HepG2 (cell line): ENCODE measurements around the gene ZMYM4. TPM values are rescaled to one million over a fixed set of nuclear protein-coding genes. Genes with fewer than 3 reads are reported as not detected.

Experiments used
- ATAC-seq: fragments of 200-7000 bp; cut with Tn5 transposase; 3 replicates; pipeline ENCODE4 v1.9.1; 2020; ENCODE audit warnings: mild to moderate bottlenecking, moderate library complexity
- BruUV-seq: library from RNA; stranded (reverse); fragments of 400-500 nt; replicated peaks from 2 replicates; lab custom pipeline; 2021; lab: Mats Ljungman, UMichigan
- CTCF ChIA-PET: fragments of 300-600 bp; formaldehyde crosslinking; extraction: SDS; loops from one replicate; lab custom pipeline; 2021; ENCODE audit warnings: low total read pairs, inconsistent platforms, low intra/inter-chr PET ratio; lab: Yijun Ruan, JAX
- POLR2A ChIA-PET: fragments of 350-600 bp; sonication (Branson Sonifier 250); formaldehyde crosslinking; loops from one replicate; lab custom pipeline; 2020; ENCODE audit warnings: antibody characterized with exemption, inconsistent platforms; lab: Yijun Ruan, JAX
- DNase-seq: peaks from one replicate; pipeline ENCODE4 v3.0.0-alpha.2; 2015; ENCODE audit warnings: low spot score
- FAIRE-seq: peaks from 3 replicates; lab custom pipeline; 2011; peaks lifted over from hg19 to GRCh38; lab: Jason Lieb, UNC
- H2AFZ ChIP-seq: one replicate; pipeline ENCODE4 v1.6.1; 2011; ENCODE audit warnings: low read length, inconsistent platforms
- H3K27ac ChIP-seq: fragments of 300-600 bp; 3 replicates; pipeline ENCODE4 v1.8.0; 2011; ENCODE audit warnings: mixed run types, mild to moderate bottlenecking, mixed read lengths, low read length, inconsistent platforms; ENCODE audit not compliant: insufficient read depth; ENCODE audit errors: extremely low read length
- H3K27me3 ChIP-seq, 2 experiments: fragments of 200-600 bp in 1 of 2; 2 replicates in 1 of 2; 3 replicates in 1 of 2; pipeline versions ENCODE4 v1.6.0 to v1.8.0; 2011; ENCODE audit warnings: low read length in 2 of 2, mild to moderate bottlenecking in 2 of 2, moderate library complexity in 2 of 2, inconsistent platforms in 1 of 2; ENCODE audit not compliant: insufficient read depth in 2 of 2, control insufficient read depth in 1 of 2
- H3K36me3 ChIP-seq, 2 experiments: fragments of 200-600 bp in 1 of 2; replicated peaks in 1 of 2; 2 replicates in 1 of 2; 3 replicates in 1 of 2; pipeline versions ENCODE4 v1.5.1 to v1.8.0; 2011; ENCODE audit warnings: low read length in 2 of 2, inconsistent platforms in 1 of 2; ENCODE audit not compliant: insufficient read depth in 2 of 2, control insufficient read depth in 1 of 2
- H3K4me1 ChIP-seq: 2 replicates; pipeline ENCODE4 v1.5.1; 2012; ENCODE audit warnings: low read length, inconsistent platforms; ENCODE audit not compliant: insufficient read depth
- H3K4me2 ChIP-seq: 2 replicates; pipeline ENCODE4 v1.6.0; 2011; ENCODE audit warnings: low read depth, low read length, inconsistent platforms
- H3K4me3 ChIP-seq, 3 experiments: fragments of 200-600 bp in 1 of 3; sonication (generic), shearing (Covaris generic) in 1 of 3; replicated peaks in 1 of 3; 2 replicates each; pipeline ENCODE4 v1.5.1; 2011 to 2016; ENCODE audit warnings: low read length in 3 of 3, inconsistent platforms in 2 of 3, low read depth in 2 of 3, mild to moderate bottlenecking in 2 of 3, control low read depth in 1 of 3, mixed read lengths in 1 of 3; ENCODE audit not compliant: insufficient read depth in 1 of 3
- H3K79me2 ChIP-seq: one replicate; pipeline ENCODE4 v1.6.1; 2011; ENCODE audit warnings: low read length, inconsistent platforms; ENCODE audit not compliant: insufficient read depth
- H3K9ac ChIP-seq: 2 replicates; pipeline ENCODE4 v1.6.0; 2011; ENCODE audit warnings: mild to moderate bottlenecking, low read depth, low read length, inconsistent platforms; ENCODE audit not compliant: insufficient read depth
- H3K9me3 ChIP-seq: 2 replicates; pipeline ENCODE4 v1.5.1; 2012; ENCODE audit warnings: mild to moderate bottlenecking, low read length
- H4K20me1 ChIP-seq: 2 replicates; pipeline ENCODE4 v1.6.0; 2011; ENCODE audit warnings: inconsistent platforms, mild to moderate bottlenecking, low read length, moderate library complexity; ENCODE audit not compliant: insufficient read depth
- ATF3 ChIP-seq: sonication (generic); formaldehyde crosslinking; IDR thresholded peaks from 2 replicates; pipeline ENCODE4 v1.4.0; 2020; ENCODE audit warnings: missing genetic modification reagents
- CBX5 ChIP-seq: sonication (generic); formaldehyde crosslinking; IDR thresholded peaks from 2 replicates; pipeline ENCODE4 v1.4.0; 2020; ENCODE audit warnings: missing genetic modification reagents, borderline replicate concordance
- CREB1 ChIP-seq, 2 experiments: fragments of 450-650 bp in 1 of 2; IDR thresholded peaks; 2 replicates each; pipeline ENCODE4 v1.6.1; 2016 to 2017; ENCODE audit warnings: control low read depth in 1 of 2, mild to moderate bottlenecking in 1 of 2, missing compliant biosample characterization in 1 of 2, missing genetic modification characterization in 1 of 2
- KLF13 ChIP-seq: sonication (generic); formaldehyde crosslinking; IDR thresholded peaks from 2 replicates; pipeline ENCODE4 v1.4.0; 2020; ENCODE audit warnings: mild to moderate bottlenecking, missing genetic modification reagents
- SOX13 ChIP-seq, 3 experiments: fragments of 450-650 bp in 1 of 3; sonication (generic) in 1 of 3; formaldehyde crosslinking in 1 of 3; IDR thresholded peaks in 2 of 3; conservative IDR thresholded peaks in 1 of 3; 2 replicates each; pipeline versions ENCODE4 v1.5.0 to v1.6.1; 2016 to 2020; ENCODE audit warnings: antibody characterized with exemption in 1 of 3, mild to moderate bottlenecking in 1 of 3, missing compliant biosample characterization in 1 of 3, missing genetic modification reagents in 1 of 3, moderate library complexity in 1 of 3
- ZNF33A ChIP-seq: sonication (generic); formaldehyde crosslinking; IDR thresholded peaks from 2 replicates; pipeline ENCODE4 v1.5.1; 2020; ENCODE audit warnings: missing genetic modification reagents, mild to moderate bottlenecking, moderate library complexity, borderline replicate concordance
- in situ Hi-C: cut with HindIII; loops from 2 replicates; pipeline ENCODE4 v1.10.0; 2017; ENCODE audit warnings: low pct_unique_long_range_greater_than_20kb; ENCODE audit not compliant: extremely low pct_ligation_motif_present
- intact Hi-C: fragments of 100-400 bp; cut with micrococcal nuclease; formaldehyde crosslinking; loops from one replicate; pipeline ENCODE4 v1.10.0; 2022; ENCODE audit not compliant: unreplicated experiment
- polyA plus RNA-seq, 8 experiments: library from polyadenylated mRNA; depleted of rRNA in 3 of 8; stranded (reverse) in 7 of 8; unstranded in 1 of 8; fragments of >200 nt; fragmentation: Illumina TruSeq in 4 of 8; extraction: Trizol in 4 of 8; gene quantifications; 2 replicates each; pipeline versions ENCODE4 v1.2.1 to v1.2.3, GENCODE V29; 2011 to 2016; ENCODE audit warnings: low read depth in 4 of 8, missing spikeins in 1 of 8, mixed read lengths in 1 of 8; ENCODE audit not compliant: insufficient read depth in 1 of 8
- total RNA-seq, 5 experiments: library from RNA; depleted of rRNA; stranded (reverse); fragments of >200 nt; fragmentation: Illumina TruSeq; extraction: Trizol; gene quantifications; 2 replicates each; pipeline ENCODE4 v1.2.3, GENCODE V29; 2016; ENCODE audit warnings: low read depth in 1 of 5

The ZMYM4 gene
- total and polyA plus RNA-seq, 2 of the 13 experiments (the other 11 are each of a cell fraction or from before 2014, with no cell fraction given), result 13.9 to 37.6 TPM

- TF ChIP-seq ZNF33A (CRISPR knock-in tag) (no peak), SOX13 (IDR thresholded peaks at IDR 0.05) (no peak), SOX13 (CRISPR knock-in tag; conservative IDR thresholded peaks at IDR 0.05 in 1 of 2, IDR thresholded peaks at IDR 0.05 in 1 of 2) (no peak), CBX5 (CRISPR knock-in tag) (no peak)
Observed at GRCh38 chr1:35287807-35288640, 19.5 kb downstream of the ZMYM4 start (continued).

- ATAC-seq, result no peak
- H3K9ac ChIP-seq, result no peak overlapping the region
- no peak for FAIRE-seq
- no peaks in the 10 kb centered on the region for H3K27me3 ChIP-seq
- no peak for TF ChIP-seq KLF13 (CRISPR knock-in tag)
- no peak for TF ChIP-seq ATF3 (CRISPR knock-in tag)
- TF ChIP-seq CREB1 (IDR thresholded peaks at IDR 0.05), result no peak
- TF ChIP-seq CREB1 (CRISPR knock-in tag; IDR thresholded peaks at IDR 0.05), result 0 out of 2 replicates have a peak, but pooled peaks have one; percentile 21
- TF ChIP-seq, all 625 proteins: peak for 1
- in situ Hi-C loops (loop anchor here (10.0 kb wide), 2 partner anchors 64 to 94 kb away; partner anchors contain the start of gene SFPQ), intact Hi-C loops (no loop called here)
- no peak overlapping the region for H3K27ac ChIP-seq
- ChIA-PET POLR2A (no interaction called here), CTCF (no interaction called here)
- peak; percentile 18 for DNase-seq
- no peak overlapping the region for H2AFZ ChIP-seq
- H3K36me3 ChIP-seq, result peaks cover 3 to 19% of the 10 kb centered on the region in 2 experiments; a peak in 4 of 5 replicates
- no peak overlapping the region for H3K4me3 ChIP-seq
- peaks cover 19% of the 10 kb centered on the region for H3K79me2 ChIP-seq
- no peaks in the 10 kb centered on the region; the same call in 1 of the 2 replicates for H4K20me1 ChIP-seq
- H3K9me3 ChIP-seq, result no peaks in the 10 kb centered on the region
- H3K4me2 ChIP-seq, result no peak overlapping the region
- peaks cover 13% of the 10 kb centered on the region for H3K4me1 ChIP-seq
- TSS peak; percentile 30 for BruUV-seq
Observed at GRCh38 chr1:35288761-35289160, 20.3 kb downstream of the ZMYM4 start.
